ENCODE results near the gene EIF4E1B.

EIF4E1B gene

DNA sequence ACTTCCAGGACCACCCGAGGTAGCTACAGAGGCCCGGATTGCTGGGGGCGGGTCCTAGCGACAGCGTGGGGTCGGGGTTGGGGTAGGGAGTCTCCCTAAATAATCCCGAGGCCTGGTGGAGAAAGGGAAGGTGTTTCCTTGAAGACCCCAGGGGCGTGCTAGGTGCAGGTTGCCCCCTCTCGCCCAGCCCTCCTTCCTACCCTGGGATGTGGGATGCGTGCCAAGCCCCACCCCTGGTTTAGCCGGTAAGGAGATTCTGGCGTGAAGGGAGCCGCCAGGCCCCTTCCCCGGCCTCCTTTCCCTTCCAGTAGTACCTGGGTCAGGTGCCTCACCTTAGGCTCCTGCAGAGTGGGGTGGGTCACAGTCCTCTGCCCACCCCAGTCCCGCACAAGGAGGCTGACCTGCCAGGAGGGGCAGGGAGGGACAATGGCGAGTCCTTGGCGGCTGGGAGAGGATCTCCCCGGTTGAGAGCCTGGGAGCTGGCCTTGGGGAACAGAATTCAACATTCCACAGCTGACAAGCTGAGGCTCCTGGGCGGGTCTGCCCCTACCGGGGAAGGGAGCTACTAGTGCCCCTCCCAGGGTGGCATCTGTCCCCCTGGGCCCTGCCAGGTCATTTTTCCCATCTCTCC is 17.5 kb downstream of the EIF4E1B start:
- no peak for DNase-seq

DNA sequence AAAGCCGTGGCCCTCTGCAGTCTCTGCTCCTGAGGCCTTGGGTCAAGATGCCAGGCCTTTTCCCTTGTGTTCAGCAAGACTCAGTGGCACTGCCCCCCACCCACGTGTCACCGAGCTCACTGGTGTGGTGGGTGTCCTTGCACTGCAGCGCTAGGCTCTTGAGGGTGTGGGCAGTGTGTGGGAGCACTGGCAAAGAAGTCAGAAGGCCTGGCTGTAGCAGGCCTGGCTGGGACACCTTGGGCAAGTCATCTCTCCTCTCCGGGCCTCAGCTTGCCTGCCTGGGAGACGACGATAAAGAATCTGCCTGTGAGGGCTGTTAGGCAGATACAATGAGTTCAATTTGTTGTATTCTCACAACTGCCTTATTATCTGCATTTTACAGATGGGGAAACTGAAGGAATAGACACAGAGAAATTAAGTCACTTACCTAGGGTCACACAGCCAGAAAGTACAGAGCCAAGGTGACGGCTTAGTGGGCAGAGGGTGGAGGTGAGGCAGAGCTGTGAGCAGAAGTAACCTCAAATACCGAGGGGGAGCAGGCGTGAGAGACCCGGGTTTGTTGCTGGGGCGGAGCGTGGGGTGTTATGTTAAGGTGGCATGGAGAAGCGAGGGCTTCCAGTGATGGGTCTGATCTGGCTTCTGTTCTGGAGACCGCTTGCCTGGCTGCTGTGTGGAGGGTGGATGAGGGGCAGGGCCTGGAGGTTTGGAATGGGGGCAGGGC is 18.2 kb downstream of the EIF4E1B start:
- DNase-seq = no peak

DNA sequence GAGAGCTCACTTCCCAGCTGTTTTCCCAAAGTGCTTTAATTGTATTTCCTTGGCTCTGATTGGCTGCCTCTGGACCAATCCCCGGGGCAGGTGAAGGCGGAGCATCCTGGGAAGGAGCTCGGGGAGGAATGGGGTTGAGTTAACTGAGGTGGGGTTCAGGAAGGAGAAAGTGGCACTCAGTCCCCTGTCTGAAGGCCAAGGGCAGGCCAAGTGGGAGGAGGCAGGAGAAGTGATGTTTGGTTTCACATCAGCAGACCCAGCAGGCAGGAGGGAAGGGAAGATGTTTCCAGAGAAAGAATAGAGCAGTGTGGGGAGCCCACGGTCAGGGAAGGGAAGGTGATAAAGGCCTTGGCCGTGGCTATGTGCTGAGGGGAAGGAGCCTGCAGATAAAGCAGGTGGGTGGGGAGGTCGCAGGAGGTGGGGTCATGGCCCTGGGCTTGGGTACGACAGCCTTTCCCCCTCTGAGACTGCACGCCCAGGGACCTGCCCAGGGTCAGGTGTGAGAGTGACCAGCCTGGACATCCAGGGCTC is 19.9 kb downstream of the EIF4E1B start:
- DNase-seq = no peak

DNA sequence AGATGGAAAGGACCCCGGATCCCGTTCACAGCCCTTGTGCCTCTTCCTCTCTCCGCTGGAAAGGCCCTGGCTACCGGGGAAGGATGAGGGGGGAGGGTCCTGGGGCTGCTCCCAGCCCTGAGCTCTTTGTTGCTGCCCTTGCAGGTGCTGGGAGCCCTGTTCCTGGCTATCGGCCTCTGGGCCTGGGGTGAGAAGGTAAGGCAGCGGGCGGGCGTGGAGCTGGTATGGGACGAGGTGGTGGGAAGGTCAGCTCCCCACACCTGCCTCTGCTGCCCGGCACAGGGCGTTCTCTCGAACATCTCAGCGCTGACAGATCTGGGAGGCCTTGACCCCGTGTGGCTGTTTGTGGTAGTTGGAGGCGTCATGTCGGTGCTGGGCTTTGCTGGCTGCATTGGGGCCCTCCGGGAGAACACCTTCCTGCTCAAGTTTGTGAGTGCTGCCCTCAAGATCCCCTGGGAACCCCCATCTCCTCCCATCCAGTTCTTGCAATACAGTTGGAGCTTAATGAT is 21.1 kb downstream of the EIF4E1B start:
- no peak for DNase-seq

DNA sequence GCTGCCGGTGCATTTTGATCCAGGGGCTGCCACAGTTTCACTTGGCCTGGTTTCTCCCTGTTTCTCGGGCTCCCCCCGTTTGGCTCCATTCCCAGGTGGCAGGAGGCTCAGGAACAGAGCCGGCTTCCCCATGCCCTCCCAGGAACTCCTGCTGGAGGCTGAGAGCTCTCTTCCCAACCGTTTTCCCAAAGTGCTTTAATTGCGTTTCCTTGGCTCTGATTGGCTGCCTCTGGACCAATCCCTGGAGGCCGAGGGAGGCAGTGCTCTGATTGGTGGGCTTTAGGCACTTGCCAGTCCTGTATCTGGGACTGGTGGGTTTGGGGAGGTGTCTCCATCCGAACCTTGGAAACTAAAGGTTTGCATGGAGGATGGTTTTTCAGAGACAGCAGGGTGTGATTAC is 21.7 kb downstream of the EIF4E1B start:
- DNase-seq = no peak

DNA sequence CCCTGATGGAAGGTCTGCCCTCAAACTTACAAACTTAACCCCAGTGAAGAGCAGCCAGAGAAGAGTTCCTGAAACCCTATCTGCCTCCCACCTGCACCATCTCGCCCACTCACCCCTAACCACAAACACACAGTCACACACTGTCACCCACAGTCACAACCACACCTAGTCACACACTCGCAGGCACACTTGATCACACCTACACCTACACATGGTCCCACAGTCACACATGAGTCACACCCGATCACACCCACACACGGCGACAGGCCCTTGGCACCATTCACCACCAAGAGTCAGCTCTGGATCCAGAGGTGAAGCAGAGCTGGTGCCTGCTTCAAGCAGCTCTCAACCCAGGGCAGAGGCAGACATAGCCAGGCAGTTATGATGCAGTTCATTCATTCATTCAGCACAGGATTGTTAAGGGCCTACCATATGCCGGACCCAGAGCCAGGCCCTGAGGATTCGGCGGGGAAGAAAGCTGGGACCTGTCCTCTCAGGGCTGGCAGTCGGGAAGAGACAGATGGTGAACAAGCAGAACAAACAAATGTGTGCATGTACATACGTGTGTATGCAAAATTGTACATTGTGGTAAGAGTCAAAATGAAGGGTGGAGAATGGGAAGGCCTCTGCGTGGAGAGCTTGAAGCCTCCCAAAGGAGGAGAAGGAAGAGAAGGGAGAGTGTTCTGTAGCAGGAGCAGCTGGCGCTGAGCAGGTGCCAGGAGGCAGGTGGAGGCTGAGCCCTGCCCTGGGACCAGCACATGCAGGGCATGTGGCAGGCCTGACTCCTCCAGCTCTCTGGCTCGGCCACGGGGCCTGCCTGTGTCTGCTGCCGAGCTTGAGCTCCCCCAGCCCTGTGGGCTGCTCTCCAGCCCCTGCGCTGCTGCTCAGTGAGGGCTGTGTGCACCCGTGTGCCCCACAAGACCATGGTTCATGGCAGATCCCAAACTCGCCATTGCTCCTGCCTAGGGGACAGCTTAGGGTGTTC is 23.2 kb downstream of the EIF4E1B start:
- DNase-seq = no peak

DNA sequence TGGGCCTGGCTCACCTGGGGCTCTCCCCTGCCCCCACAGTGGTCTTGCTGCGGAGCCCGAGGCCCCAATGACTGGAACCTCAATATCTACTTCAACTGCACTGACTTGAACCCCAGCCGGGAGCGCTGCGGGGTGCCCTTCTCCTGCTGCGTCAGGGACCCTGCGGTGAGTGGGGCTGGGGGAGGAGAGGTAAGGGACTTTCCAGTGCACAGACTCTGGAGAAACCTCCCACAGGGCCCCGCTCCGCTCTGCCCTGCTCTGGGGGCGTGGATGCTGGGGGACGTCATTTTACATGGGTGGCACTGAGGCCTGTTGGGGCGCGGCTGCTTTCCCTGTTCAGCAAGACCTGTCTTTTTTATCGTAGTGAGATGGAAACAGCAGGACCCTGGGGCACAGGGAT is 24.4 kb downstream of the EIF4E1B start:
- DNase-seq = no peak

DNA sequence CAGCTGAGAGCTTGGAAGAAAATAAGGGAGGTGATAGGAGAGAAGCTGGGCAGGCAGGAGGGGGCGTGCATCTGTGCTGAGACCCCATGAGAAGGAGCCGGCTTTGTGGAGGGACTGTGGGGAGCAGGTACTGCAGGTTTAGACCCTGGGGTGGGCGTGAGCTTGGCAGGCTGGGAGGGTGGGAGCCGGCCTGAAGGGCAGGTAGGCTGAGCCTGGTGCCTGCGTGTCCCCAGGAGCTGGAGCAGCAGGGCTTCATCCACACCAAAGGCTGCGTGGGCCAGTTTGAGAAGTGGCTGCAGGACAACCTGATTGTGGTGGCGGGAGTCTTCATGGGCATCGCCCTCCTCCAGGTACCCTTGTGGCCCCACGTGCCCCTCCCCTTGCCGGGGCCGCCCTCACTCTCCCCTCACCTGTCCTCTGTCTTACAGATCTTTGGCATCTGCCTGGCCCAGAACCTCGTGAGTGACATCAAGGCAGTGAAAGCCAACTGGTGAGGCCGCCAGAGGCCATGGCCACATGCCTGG is 26.1 kb downstream of the EIF4E1B start:
- no peak for DNase-seq

DNA sequence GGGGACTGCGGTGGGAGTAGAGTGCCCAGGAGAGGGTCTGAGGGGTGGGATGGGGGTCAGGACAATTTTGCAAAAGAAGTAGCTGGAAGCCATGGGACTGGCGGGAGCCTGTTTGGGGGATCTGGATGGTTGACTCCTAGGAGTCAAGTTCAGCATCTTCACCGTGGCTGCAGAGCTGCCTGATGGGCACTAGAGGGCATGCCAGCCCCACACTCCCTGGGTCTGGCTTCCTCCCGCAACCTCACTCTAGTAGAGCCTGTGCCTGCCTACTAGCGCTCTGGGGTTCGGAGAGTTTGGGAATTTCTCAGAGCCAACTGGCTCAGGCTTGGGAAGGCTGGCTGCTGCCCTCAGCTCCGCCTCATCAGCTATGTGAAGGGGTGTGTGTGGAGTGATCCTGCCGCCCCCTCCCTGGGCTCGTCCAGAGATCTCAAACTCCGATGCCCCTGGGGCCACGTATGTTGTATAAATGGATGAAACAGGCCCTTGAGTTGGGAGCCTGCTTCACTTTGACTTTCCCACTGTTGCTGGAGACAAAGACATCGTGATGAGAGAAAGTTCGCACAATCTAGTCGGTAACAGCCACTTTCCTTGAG is 27.6 kb downstream of the EIF4E1B start:
- DNase-seq = peak; percentile 11

DNA sequence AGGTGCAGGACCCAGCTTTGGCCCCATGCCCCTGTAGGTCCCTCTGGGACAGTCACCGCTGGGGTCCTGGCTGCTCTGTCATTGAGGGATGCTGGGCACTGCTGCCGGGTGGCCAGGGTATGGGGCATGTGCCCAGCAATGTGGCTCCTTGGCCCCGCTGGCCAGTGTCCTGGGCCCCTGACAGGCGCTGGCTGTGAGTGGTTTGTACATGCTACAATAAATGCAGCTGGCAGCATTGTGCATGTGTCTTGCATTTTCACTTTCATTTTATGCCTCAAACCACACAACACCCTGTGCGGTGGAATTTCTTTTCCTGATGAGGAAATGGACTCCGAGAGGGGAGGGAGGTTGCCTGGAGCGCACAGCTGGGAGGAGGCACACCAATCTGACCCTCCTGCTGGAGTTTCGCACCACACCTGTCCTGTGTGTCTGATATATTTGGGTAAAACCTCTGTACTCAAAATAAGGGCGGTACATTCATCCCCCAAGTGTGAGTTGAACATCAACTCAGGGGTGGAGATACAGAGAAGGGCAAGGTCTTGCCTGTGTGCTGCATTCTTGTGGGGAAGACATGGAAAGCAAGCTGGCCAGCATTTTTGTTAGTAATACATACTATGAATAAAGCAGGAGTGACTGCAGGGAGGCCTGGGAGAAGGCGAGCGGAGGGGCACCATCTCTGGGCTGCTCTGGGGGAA is 28.5 kb downstream of the EIF4E1B start:
- no peak for DNase-seq

DNA sequence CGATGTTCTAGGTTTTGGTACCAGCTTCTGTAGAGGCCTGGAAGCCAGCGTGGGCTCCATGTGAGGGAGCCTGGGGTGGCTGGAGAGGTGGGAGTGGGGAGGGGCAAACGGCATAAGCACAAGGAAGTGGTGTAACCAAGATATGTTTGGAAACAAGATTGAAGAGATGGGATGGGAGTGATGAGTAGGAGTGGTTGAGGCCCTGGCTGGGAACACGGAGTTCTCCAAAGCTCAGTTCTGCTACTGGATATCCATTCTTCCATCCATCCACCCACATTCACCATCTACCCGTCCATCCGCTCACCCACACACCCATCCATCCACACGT is 29.0 kb downstream of the EIF4E1B start:
- no peak for DNase-seq

DNA sequence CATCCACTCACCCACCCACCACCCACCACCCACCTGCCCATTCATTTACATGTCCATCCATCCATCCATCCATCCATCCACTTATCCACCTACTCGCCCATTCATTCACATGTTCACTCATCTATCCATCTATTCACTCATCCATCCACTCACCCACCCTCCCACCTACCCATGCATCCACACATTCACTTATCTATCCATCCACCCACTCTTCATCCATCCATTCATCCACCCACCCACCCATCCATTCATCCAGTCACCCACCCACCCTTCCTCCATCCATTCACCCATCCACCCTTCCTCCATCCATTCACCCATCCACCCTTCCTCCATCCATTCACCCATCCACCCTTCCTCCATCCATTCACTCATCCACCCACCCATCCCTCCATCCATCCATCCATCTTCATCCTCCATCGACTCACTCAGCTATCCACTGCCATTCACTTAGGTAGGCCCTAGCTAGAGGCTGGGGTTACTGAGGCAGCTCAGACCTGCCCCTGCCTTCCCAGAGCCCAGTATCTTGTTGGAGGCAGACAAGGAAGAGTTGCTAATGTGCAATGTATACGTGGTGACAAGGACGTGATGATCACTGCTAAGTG is 29.5 kb downstream of the EIF4E1B start:
- no peak for DNase-seq

DNA sequence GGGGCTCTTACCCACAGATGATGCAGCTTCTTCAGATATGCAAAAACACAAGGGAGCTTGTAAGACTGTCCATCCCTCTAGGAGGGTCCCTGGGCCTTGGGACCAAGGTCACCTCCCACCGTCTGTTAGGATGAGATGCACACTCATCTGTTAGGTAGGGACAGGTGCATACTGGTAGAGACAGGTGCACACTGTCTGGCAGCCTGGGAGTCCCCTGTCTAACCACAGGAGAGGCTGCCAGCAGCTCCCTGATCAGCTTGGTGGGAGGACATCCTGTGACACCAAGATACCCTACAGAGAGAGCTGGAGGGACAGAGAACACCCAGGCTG is 30.0 kb downstream of the EIF4E1B start:
- no peak for DNase-seq

DNA sequence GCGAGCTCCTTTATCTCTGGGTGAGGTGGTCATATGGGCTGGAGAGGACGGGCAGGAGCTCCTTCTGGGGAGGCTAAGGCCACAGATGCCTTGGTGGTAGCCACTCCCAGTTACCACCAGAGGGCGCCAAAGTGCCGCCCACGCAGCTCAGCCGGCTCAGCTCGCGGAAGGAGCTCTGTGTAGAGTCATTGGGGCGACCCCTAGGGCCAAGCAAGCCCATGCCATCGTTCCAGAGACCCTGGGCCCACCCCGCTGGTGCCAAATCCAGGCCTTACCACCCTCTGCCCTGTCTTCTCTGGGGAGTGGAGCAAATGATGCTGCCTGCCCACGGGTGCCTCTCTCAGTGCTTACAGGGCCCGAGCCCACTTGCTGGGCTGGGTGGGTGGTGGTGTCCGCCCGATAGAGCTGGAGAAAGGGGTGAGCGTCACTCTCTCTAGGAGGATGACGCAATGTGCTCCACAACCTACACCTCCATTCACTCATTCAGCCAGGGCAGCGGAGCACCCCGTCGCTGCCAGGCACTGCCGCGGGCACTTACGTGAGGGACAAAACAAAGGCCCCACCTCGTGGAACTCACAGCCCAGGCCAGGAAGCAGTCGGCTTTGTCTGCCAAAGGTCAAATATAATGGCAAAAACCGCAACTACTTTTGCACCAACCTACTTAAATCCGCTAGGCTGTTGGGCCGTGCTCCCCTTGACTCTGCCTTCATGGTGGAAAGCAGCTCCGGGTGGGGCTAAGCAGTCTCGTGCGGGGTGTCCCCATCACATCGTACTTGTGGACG is 30.6 kb downstream of the EIF4E1B start:
- DNase-seq = peak; percentile 50

DNA sequence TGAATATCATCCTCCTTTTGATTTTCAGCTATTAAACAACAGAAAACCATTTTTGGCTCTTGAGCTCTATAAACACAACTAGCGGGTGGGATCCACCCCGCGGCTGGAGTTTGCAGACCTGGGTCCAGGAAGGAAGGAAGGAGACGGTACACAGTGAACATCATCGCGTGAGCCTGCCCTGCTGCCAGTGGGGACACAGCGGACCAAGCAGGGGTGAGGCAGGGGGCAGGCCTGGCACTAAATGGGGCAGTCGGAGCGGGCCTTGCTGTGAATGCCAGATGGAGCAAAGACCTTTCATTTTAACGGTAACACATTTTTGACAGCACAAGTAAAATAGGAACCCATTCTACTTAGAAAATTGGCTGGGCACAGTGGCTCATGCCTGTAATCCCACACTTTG is 31.2 kb downstream of the EIF4E1B start:
- DNase-seq = no peak

DNA sequence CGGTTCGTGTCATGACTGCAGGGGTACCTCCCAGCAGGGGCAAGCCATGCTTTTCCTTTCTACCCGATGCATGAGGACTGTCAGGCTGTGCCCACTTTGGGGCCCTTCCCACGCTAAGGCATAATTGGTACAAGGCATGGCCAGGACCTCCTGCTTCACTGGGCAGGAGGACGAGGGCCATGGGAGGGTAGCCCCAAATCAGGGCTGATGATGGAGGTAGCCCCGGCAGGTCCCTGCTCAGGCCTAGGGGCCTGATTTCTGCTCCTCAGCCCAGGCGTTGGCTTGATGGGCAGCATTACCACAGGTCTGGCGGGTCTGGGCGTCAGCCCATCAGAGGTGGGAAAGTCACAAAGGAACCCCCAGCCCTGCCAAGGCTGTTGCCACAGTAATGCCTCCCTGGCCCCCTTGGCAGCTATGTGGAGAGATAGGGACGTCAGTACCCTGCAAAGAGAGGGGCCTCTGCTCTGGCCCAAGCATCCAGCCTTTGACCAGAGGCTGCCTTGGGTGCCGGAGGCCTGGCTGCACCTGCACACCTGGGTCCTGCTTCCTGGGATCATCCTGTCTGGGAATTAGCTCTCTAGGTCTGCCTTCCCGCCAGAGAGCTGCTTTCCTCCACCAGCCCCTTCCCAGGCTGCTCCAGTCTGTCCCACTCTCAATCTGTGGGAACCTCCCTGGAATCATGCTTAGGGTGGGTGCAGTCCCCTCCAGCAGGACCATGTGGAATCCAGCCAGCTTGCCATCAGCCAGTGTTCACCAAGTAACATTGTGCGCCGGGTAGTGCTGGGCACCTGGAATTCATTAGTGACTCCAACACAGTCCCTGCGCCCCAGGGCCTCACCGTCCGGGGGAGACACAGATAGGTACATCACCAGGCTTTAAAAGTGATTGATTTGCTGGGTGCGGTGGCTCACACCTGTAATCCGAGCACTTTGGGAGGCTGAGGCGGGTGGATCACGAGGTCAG is 32.2 kb downstream of the EIF4E1B start:
- DNase-seq = no peak

DNA sequence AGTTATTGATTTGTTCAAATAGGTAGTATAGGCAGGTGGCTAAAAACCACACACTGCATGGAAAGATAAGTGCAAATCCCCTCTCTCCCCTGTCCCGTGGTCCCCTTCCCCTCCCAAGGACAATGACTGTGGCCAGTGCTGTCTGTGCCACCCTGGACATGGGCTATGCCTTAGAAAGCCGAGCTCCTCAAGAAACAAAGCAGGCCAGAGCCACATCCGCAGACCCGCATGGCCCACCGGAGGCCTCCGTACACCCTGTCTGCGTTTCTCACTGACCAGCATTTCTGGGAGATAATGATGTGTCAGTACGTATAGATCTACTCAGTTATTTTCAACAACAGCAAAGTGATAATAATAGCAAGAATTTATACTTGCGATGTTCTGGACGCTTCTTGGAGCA is 33.1 kb downstream of the EIF4E1B start:
- DNase-seq = no peak

DNA sequence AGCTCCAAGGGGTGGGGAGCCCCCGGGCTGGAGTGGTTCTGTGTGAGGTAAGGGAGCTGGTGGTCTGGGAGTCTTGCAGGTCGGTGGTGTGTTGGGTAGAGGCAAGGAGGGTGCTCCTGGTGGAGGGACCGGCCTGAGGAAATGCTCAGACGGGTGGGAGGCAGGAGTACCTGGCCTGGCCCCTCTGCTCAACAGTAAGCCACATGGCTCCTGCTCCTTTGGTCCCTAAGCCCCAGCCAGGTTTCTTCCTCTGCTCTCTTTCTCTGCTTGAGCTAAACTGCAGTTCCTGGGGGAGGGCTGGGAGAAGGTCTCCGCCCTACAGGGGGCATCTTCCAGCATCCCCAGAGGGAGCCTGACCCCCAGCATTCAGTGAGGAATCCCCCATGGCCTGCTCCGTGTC is 34.0 kb downstream of the EIF4E1B start:
- no peak for DNase-seq

DNA sequence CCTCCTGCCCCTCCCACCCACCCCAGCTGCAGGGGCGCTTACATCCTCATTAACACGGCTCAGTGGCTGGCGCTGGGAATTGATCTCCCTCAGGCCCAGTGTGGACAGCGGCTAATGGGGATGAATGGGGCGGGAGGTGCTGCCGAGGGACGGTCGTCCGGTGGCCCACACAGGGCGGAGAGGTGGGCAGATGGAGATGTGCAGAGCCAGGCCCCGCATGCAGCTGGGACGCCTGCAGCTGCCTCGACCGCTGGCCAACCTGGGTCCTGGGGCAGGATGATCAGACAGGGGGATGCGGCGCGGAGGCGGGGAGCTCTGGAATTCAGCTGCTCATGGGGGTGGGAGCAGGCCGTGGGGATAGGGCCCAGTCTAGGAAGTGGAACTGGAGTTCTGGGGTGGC is 34.4 kb downstream of the EIF4E1B start:
- no peak for DNase-seq

DNA sequence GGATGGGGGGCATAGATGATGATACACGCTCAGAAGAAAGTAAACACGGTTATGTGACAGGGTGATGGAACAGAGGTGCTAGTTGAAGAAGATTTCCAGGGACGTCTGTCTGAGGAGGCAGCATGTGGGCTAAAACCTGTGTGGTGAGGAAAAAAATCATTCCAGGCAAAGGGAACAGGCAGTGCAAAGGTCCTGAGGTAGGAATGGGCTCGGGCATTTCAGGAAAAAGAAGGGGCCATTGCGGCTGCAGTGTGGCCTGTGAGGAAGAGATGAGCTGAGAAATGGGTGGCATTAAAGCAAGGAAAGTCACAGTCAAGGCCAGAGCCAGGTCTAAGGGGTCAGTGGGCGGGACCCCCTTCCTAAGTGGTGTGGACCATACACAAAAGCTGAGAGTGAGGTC is 35.0 kb downstream of the EIF4E1B start:
- DNase-seq = no peak

Measured in NCI-H1436 (cell line).